H1 (cell line): ENCODE measurements around the gene NMT2. TPM values are rescaled to one million over a fixed set of nuclear protein-coding genes. Genes with fewer than 3 reads are reported as not detected.

ENCODE experiments used
- CTCF ChIA-PET: fragments of 300-600 bp; sonication (Branson Sonifier 250); formaldehyde crosslinking; loops from one replicate; lab custom pipeline; 2021; ENCODE audit not compliant: partially characterized antibody; lab: Charles Lee
- POLR2A ChIA-PET: fragments of 300-600 bp; sonication (Branson Sonifier 250); formaldehyde crosslinking; loops from one replicate; lab custom pipeline; 2021; ENCODE audit warnings: inconsistent platforms; ENCODE audit not compliant: partially characterized antibody; lab: Charles Lee
- DNase-seq, 2 experiments: peaks; one replicate each; pipeline versions ENCODE4 v3.0.0 to v3.0.0-alpha.2; 2010 to 2022; ENCODE audit warnings: low spot score in 2 of 2, low read depth in 1 of 2, mixed read lengths in 1 of 2
- FAIRE-seq: peaks from 2 replicates; lab custom pipeline; 2011; peaks lifted over from hg19 to GRCh38; lab: Jason Lieb, UNC
- H2AFZ ChIP-seq: 2 replicates; pipeline ENCODE4 v1.8.1; 2012; ENCODE audit warnings: low read length, inconsistent platforms
- H2AK5ac ChIP-seq: 2 replicates; pipeline ENCODE4 v1.6.1; 2013; ENCODE audit warnings: low read depth, low read length
- H2BK120ac ChIP-seq: replicated peaks from 2 replicates; pipeline ENCODE3; 2013; ENCODE audit warnings: low read depth, low read length, inconsistent platforms
- H2BK12ac ChIP-seq: 2 replicates; pipeline ENCODE4 v1.6.1; 2013; ENCODE audit warnings: low read depth, low read length
- H2BK15ac ChIP-seq: 2 replicates; pipeline ENCODE4 v1.6.1; 2013; ENCODE audit warnings: low read length
- H2BK20ac ChIP-seq: 2 replicates; pipeline ENCODE4 v1.6.1; 2013; ENCODE audit warnings: low read length
- H2BK5ac ChIP-seq: 2 replicates; pipeline ENCODE4 v1.6.1; 2013; ENCODE audit warnings: low read depth, low read length
- H3K14ac ChIP-seq: 2 replicates; pipeline ENCODE4 v1.6.1; 2013; ENCODE audit warnings: inconsistent platforms; ENCODE audit not compliant: insufficient read length
- H3K18ac ChIP-seq: 2 replicates; pipeline ENCODE4 v1.6.1; 2013; ENCODE audit warnings: low read length; ENCODE audit errors: extremely low read depth
- H3K23ac ChIP-seq: 2 replicates; pipeline ENCODE4 v1.6.1; 2013; ENCODE audit warnings: inconsistent platforms; ENCODE audit not compliant: insufficient read length
- H3K23me2 ChIP-seq: 2 replicates; pipeline ENCODE4 v1.6.1; 2013; ENCODE audit warnings: low read depth, low read length
- H3K27ac ChIP-seq: 2 replicates; pipeline ENCODE4 v1.6.1; 2011; ENCODE audit warnings: low read depth, low read length, inconsistent platforms
- H3K27me3 ChIP-seq, 4 experiments: replicated peaks in 1 of 4; 1 replicate in 1 of 4; 2 replicates in 3 of 4; pipeline versions ENCODE4 v1.6.1 to v1.8.1; 2011 to 2013; ENCODE audit warnings: low read length in 3 of 4, mild to moderate bottlenecking in 3 of 4, inconsistent platforms in 2 of 4, mixed read lengths in 2 of 4, moderate library complexity in 1 of 4; ENCODE audit not compliant: control insufficient read depth in 3 of 4, insufficient read depth in 3 of 4; ENCODE audit errors: extremely low read depth in 1 of 4
- H3K36me3 ChIP-seq, 4 experiments: 2 replicates each; pipeline versions ENCODE4 v1.6.1 to v1.8.1; 2011 to 2013; ENCODE audit warnings: mild to moderate bottlenecking in 4 of 4, low read length in 3 of 4, moderate library complexity in 2 of 4, control low read depth in 1 of 4, inconsistent platforms in 1 of 4; ENCODE audit not compliant: insufficient read depth in 4 of 4, control insufficient read depth in 2 of 4
- H3K4ac ChIP-seq: replicated peaks from 2 replicates; pipeline ENCODE3; 2013; ENCODE audit warnings: low read length, low read depth, mixed read lengths, inconsistent platforms; ENCODE audit not compliant: insufficient read length
- H3K4me1 ChIP-seq, 4 experiments: replicated peaks in 1 of 4; 1 replicate in 1 of 4; 2 replicates in 3 of 4; pipeline versions ENCODE4 v1.6.1 to v1.8.1; 2011 to 2013; ENCODE audit warnings: low read length in 3 of 4, inconsistent platforms in 2 of 4, mixed read lengths in 1 of 4; ENCODE audit not compliant: insufficient read depth in 4 of 4, control insufficient read depth in 3 of 4
- H3K4me2 ChIP-seq, 2 experiments: 2 replicates each; pipeline versions ENCODE4 v1.6.1 to v1.8.1; 2011 to 2013; ENCODE audit warnings: low read depth in 2 of 2, low read length in 2 of 2, control low read depth in 1 of 2, inconsistent platforms in 1 of 2, mild to moderate bottlenecking in 1 of 2; ENCODE audit not compliant: insufficient read depth in 1 of 2
- H3K4me3 ChIP-seq, 4 experiments: fragments of 200-600, 300-600 bp in 1 of 4; sonication (generic), shearing (Covaris generic), sonication (Bioruptor Twin) in 1 of 4; 2 replicates each; pipeline versions ENCODE4 v1.5.1 to v1.8.1; 2011 to 2016; ENCODE audit warnings: low read length in 4 of 4, low read depth in 3 of 4, control low read depth in 2 of 4, inconsistent platforms in 2 of 4, mild to moderate bottlenecking in 2 of 4, mixed read lengths in 1 of 4, moderate library complexity in 1 of 4; ENCODE audit not compliant: insufficient read depth in 2 of 4; ENCODE audit errors: extremely low read depth in 1 of 4
- H3K56ac ChIP-seq: replicated peaks from 2 replicates; pipeline ENCODE3; 2013; ENCODE audit warnings: low read depth, mild to moderate bottlenecking, mixed read lengths, low read length, inconsistent platforms; ENCODE audit not compliant: insufficient read length
- H3K79me1 ChIP-seq: 2 replicates; pipeline ENCODE4 v1.6.1; 2013; ENCODE audit warnings: low read depth, low read length, control low read depth
- H3K79me2 ChIP-seq, 2 experiments: 2 replicates each; pipeline versions ENCODE4 v1.6.1 to v1.8.1; 2012 to 2013; ENCODE audit warnings: low read length in 2 of 2, mild to moderate bottlenecking in 2 of 2, inconsistent platforms in 1 of 2; ENCODE audit not compliant: insufficient read depth in 2 of 2, control insufficient read depth in 1 of 2
- H3K9ac ChIP-seq, 4 experiments: replicated peaks in 1 of 4; 1 replicate in 1 of 4; 2 replicates in 3 of 4; pipeline versions ENCODE4 v1.6.1 to v1.8.1; 2011 to 2013; ENCODE audit warnings: low read depth in 3 of 4, low read length in 3 of 4, control low read depth in 2 of 4, mild to moderate bottlenecking in 2 of 4, moderate library complexity in 2 of 4, inconsistent platforms in 1 of 4; ENCODE audit errors: extremely low read depth in 1 of 4
- H3K9me3 ChIP-seq, 2 experiments: 2 replicates each; pipeline versions ENCODE4 v1.6.1 to v1.8.1; 2012 to 2013; ENCODE audit warnings: mild to moderate bottlenecking in 2 of 2, moderate library complexity in 2 of 2, control low read depth in 1 of 2, inconsistent platforms in 1 of 2, low read depth in 1 of 2, low read length in 1 of 2, mixed read lengths in 1 of 2; ENCODE audit not compliant: insufficient read depth in 2 of 2
- H4K20me1 ChIP-seq, 2 experiments: replicated peaks in 1 of 2; 2 replicates each; pipeline versions ENCODE3 to v1.8.1; 2011 to 2013; ENCODE audit warnings: inconsistent platforms in 2 of 2, low read length in 2 of 2, mild to moderate bottlenecking in 1 of 2; ENCODE audit not compliant: insufficient read depth in 2 of 2, control insufficient read depth in 1 of 2
- H4K5ac ChIP-seq: 2 replicates; pipeline ENCODE4 v1.6.1; 2013; ENCODE audit warnings: low read length, low read depth, mixed read lengths, inconsistent platforms; ENCODE audit not compliant: insufficient read length
- H4K8ac ChIP-seq: 2 replicates; pipeline ENCODE4 v1.8.0; 2013; ENCODE audit warnings: mild to moderate bottlenecking, moderate library complexity, low read length, inconsistent platforms; ENCODE audit not compliant: insufficient read depth; ENCODE audit errors: extremely low read depth
- H4K91ac ChIP-seq: replicated peaks from 2 replicates; pipeline ENCODE3; 2013; ENCODE audit warnings: low read length, mixed read lengths, inconsistent platforms; ENCODE audit not compliant: insufficient read length
- ASH2L ChIP-seq: fragments of 200-600, 300-600 bp; sonication (generic); IDR thresholded peaks from one replicate; pipeline ENCODE4 v1.7.1; 2017; ENCODE audit warnings: low read length
- CBX8 ChIP-seq: fragments of 300-800, 300-1000 bp; sonication (generic); IDR thresholded peaks from 2 replicates; pipeline ENCODE4 v1.7.1; 2016; ENCODE audit warnings: low read depth, low read length, borderline replicate concordance
- EGR1 ChIP-seq: IDR thresholded peaks from 2 replicates; pipeline ENCODE4 v1.6.1; 2011; ENCODE audit warnings: low read depth, low read length, borderline replicate concordance
- GTF2F1 ChIP-seq: IDR thresholded peaks from 2 replicates; pipeline ENCODE4 v1.6.1; 2012; ENCODE audit warnings: low read depth, low read length, improper control_type of control experiment, borderline replicate concordance
- JUN ChIP-seq: IDR thresholded peaks from 2 replicates; pipeline ENCODE4 v1.6.1; 2011; ENCODE audit warnings: low read depth, mild to moderate bottlenecking, improper control_type of control experiment, low read length
- KDM4A ChIP-seq: IDR thresholded peaks from one replicate; pipeline ENCODE4 v1.7.1; 2012; ENCODE audit warnings: low read depth, mild to moderate bottlenecking, moderate library complexity, low read length, inconsistent platforms; ENCODE audit not compliant: severe bottlenecking
- POLR2AphosphoS5 ChIP-seq: IDR thresholded peaks from 2 replicates; pipeline ENCODE4 v1.6.1; 2011; ENCODE audit warnings: low read depth, low read length
- SIN3A ChIP-seq, 2 experiments: IDR thresholded peaks in 1 of 2; conservative IDR thresholded peaks in 1 of 2; 2 replicates each; pipeline ENCODE4 v1.6.1; 2011 to 2012; ENCODE audit warnings: low read length in 2 of 2, improper control_type of control experiment in 1 of 2, low read depth in 1 of 2, mild to moderate bottlenecking in 1 of 2
- SP4 ChIP-seq: IDR thresholded peaks from 2 replicates; pipeline ENCODE4 v1.6.1; 2012; ENCODE audit warnings: low read length, inconsistent platforms
- SRF ChIP-seq: IDR thresholded peaks from 2 replicates; pipeline ENCODE4 v1.6.1; 2011; ENCODE audit warnings: mild to moderate bottlenecking, low read depth, low read length, moderate library complexity
- TCF12 ChIP-seq: IDR thresholded peaks from 2 replicates; pipeline ENCODE4 v1.6.1; 2011; ENCODE audit warnings: low read depth, mild to moderate bottlenecking, low read length
- WGBS, 2 experiments: shearing (Covaris generic) in 1 of 2; methylation state at CpG; one replicate each; pipeline versions ENCODE4 v1.1.6 to v1.1.7; 2013 to 2015; ENCODE audit warnings: low lambda C conversion rate in 2 of 2, mixed read lengths in 2 of 2, inconsistent platforms in 1 of 2, low coverage in 1 of 2, missing lambda C conversion rate in 1 of 2; ENCODE audit not compliant: insufficient replicate concordance in 2 of 2, insufficient coverage in 1 of 2, insufficient read length in 1 of 2; ENCODE audit errors: extremely low coverage in 1 of 2, missing lambda C conversion rate in 1 of 2; 5-methylcytosine and 5-hydroxymethylcytosine counted together
- polyA plus RNA-seq, 7 experiments: library from polyadenylated mRNA; depleted of rRNA in 3 of 7; stranded (reverse) in 5 of 7; unstranded in 2 of 7; fragments of >200 nt in 5 of 7; fragments of 200-250 nt in 2 of 7; gene quantifications; 1 replicate in 5 of 7; 2 replicates in 1 of 7; 4 replicates in 1 of 7; pipeline versions ENCODE4 v1.2.1 to v1.2.3, GENCODE V29; 2011 to 2013; ENCODE audit warnings: missing spikeins in 2 of 7, mixed read lengths in 2 of 7
- total RNA-seq: library from RNA; stranded (reverse); fragmentation: NEBNext Ultra II Directional; extraction: Animal tissue kit (Norgen Biotek cat#: 25700); gene quantifications from 2 replicates; pipeline ENCODE4 v1.2.1, GENCODE V29; 2021

NMT2 gene
- total and polyA plus RNA-seq, 2 of the 8 experiments (the other 6 are each of a cell fraction or from before 2014, with no cell fraction given), result 4.4 to 15.4 TPM

- H3K4me2 ChIP-seq, result no peak overlapping the region
- H3K79me2 ChIP-seq, result no peaks in the 10 kb centered on the region
- no peaks in the 10 kb centered on the region for H4K20me1 ChIP-seq
- DNase-seq (no peak), FAIRE-seq (no peak)
- H2AK5ac ChIP-seq, result no peak overlapping the region
- no peak overlapping the region for H4K5ac ChIP-seq
- no peaks in the 10 kb centered on the region for H3K79me1 ChIP-seq
- no peaks in the 10 kb centered on the region for H3K27me3 ChIP-seq
- H3K14ac ChIP-seq, result no peak overlapping the region
- no peak overlapping the region for H4K91ac ChIP-seq
- H2BK120ac ChIP-seq, result no peak overlapping the region
- no peaks in the 10 kb centered on the region for H3K9me3 ChIP-seq
- ChIA-PET CTCF (no interaction called here), POLR2A (no interaction called here)
- no peak overlapping the region for H2BK5ac ChIP-seq
- H3K23ac ChIP-seq, result no peak overlapping the region
- H3K4me1 ChIP-seq, result no peaks in the 10 kb centered on the region
- H2BK20ac ChIP-seq, result no peak overlapping the region
- no peak overlapping the region for H3K9ac ChIP-seq
- no peak overlapping the region for H2AFZ ChIP-seq
- no peak overlapping the region for H4K8ac ChIP-seq
- TF ChIP-seq GTF2F1 (no peak), JUN (no peak), POLR2AphosphoS5 (no peak), SP4 (no peak), ASH2L (no peak), SRF (no peak), CBX8 (no peak), EGR1 (no peak), SIN3A (conservative IDR thresholded peaks at IDR 0.05 in 1 of 2, IDR thresholded peaks at IDR 0.05 in 1 of 2; ENCODE audit: low read depth in 1 of 2, low read length in 2 of 2) (no peak), TCF12 (no peak), KDM4A (no peak)
- WGBS, 2 experiments, result 92% methylated on average over 1 of the region's 1 CpG; no CpG with 5 or more reads in 1 of the 2 experiments
- H2BK12ac ChIP-seq, result no peak overlapping the region
- H3K27ac ChIP-seq, result no peak overlapping the region
- H2BK15ac ChIP-seq, result no peak overlapping the region
- no peaks in the 10 kb centered on the region for H3K23me2 ChIP-seq
- no peak overlapping the region for H3K18ac ChIP-seq
- H3K36me3 ChIP-seq, result no peaks in the 10 kb centered on the region
- H3K4me3 ChIP-seq, result no peak overlapping the region
- H3K4ac ChIP-seq, result no peak overlapping the region
- H3K56ac ChIP-seq, result no peak overlapping the region
These were observed 109.8 kb downstream of the NMT2 start for GRCh38 chr10:15058689-15059088.
